GM12873 (cell line): ENCODE data around the gene GRID2IP.

Experiments
- TF ChIP-seq, protein P1 (sequence below): IDR thresholded peaks from 2 replicates; pipeline ENCODE4 v1.5.1; 2012; ENCODE audit warnings: low read depth, mild to moderate bottlenecking, moderate library complexity, low read length, control low read depth; ENCODE audit not compliant: insufficient read depth; ENCODE audit errors: missing control alignments

Gene GRID2IP

GRCh38 chr7:6497994-6498393, 53.3 kb downstream of the GRID2IP start:
- TF ChIP-seq, protein P1, sequence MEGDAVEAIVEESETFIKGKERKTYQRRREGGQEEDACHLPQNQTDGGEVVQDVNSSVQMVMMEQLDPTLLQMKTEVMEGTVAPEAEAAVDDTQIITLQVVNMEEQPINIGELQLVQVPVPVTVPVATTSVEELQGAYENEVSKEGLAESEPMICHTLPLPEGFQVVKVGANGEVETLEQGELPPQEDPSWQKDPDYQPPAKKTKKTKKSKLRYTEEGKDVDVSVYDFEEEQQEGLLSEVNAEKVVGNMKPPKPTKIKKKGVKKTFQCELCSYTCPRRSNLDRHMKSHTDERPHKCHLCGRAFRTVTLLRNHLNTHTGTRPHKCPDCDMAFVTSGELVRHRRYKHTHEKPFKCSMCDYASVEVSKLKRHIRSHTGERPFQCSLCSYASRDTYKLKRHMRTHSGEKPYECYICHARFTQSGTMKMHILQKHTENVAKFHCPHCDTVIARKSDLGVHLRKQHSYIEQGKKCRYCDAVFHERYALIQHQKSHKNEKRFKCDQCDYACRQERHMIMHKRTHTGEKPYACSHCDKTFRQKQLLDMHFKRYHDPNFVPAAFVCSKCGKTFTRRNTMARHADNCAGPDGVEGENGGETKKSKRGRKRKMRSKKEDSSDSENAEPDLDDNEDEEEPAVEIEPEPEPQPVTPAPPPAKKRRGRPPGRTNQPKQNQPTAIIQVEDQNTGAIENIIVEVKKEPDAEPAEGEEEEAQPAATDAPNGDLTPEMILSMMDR: no peak

- TF ChIP-seq, protein P1: no peak
These were observed 53.7 kb downstream of the GRID2IP start for GRCh38 chr7:6497637-6497905.

DNA sequence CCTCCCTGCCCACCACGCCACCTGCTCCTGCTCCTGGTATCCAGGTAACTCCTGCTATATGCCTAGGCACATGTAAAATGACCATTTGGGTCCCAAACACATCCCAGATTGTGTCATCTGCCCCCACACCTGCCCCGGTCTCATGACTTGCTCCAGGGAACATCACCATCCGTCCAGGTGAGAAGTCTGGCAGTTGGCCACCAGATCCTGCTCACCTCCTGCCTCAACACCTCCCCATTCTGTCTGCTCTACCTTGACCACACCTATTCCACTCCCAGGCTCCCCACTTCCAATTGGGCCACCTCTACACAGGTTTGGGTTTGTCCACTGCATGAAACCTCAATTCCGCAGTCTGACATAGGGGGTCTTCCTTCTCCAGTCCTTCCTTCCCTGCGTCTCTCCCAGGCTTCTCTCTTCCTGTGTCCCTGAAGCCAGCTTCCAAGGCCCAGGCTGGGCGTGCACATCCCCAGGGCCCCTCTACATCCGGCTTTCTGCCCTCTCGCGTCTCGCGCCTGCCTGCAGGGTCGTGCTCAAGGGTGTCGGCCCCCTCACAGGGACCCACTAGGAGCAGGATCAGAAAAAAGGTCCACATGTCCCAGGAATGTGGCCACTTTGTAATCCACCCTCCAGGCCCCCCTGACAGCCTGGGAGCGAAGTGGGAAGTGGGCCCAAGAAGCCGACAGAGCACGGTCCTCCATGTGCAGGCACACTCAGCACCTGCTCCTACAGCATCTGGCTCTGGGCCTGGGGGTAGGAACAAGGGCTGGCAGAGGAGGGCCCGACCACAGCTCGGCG, 54.2 kb downstream of the GRID2IP start:
- TF ChIP-seq, protein P1: no peak

DNA sequence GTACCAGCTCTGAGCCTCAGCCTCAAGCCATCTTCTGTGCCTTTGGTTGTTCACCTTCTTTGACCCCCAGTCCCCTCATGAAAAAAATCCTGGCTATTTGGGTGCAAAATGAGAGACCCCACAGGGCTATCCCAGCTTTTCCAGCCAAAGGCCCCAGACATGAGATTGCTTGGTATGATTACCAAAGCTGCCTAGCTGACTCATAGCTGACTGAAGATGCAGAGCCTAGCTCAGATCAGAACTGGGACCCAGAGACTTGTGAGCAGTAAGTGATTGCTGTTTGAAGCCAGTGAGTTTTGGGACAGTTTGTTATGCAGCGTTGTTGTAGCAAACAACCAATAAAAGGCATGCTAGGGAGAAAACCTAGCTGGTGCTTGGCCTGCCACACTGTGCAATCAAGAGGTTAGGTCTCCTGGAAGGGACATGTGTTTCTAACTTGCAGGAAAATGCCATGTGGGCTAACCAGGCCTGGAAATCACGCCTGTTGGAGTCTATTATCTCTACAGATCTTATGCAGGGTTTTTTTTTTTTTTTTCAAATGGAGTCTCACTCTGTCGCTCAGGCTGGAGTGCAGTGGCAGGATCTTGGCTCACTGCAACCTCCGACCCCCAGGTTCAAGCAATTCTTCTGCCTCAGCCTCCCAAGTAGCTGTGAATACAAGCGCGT, 55.5 kb downstream of the GRID2IP start:
- TF ChIP-seq, protein P1: no peak

- TF ChIP-seq, protein P1: no peak
These were observed 56.9 kb downstream of the GRID2IP start for GRCh38 chr7:6494365-6494764.

DNA sequence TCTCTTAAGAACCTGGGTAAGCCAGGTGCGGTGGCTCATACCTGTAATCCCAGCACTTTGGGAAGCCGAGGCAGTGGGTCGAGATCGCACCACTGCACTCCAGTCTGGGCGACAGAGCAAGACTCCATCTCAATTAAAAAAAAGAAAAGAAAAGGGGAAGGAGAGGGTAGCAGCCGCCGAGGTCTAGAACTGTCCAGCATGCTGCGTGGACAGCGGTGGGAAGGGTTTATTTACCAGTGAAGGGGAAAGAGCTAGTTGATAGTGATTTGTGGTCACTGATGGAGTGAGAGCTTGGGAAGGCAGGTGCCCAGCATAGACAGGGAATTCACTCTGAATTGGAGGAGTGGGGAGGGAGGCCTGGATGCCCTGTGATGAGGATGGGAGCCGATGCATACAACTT, 60.1 kb downstream of the GRID2IP start:
- TF ChIP-seq, protein P1: no peak

- TF ChIP-seq, protein P1: peak; percentile 26
These were observed 61.6 kb downstream of the GRID2IP start for GRCh38 chr7:6489612-6490011.
